Endothelial cell of umbilical vein (primary cell): ENCODE results near the gene SYT17. TPM values are rescaled to one million over a fixed set of nuclear protein-coding genes. Genes with fewer than 3 reads are reported as not detected.

Experiments used
- BruUV-seq: library from RNA; stranded (reverse); fragments of 400-500 nt; replicated peaks from 2 replicates; lab custom pipeline; 2021; lab: Mats Ljungman, UMichigan
- CTCF ChIA-PET: fragments of 300-600, 350-600 bp; sonication (Branson Sonifier 250); formaldehyde crosslinking; loops from one replicate; lab custom pipeline; 2021; ENCODE audit warnings: antibody characterized with exemption, inconsistent platforms; lab: Charles Lee
- POLR2A ChIA-PET: fragments of 300-600, 350-600 bp; sonication (Branson Sonifier 250); formaldehyde crosslinking; loops from one replicate; lab custom pipeline; 2021; ENCODE audit warnings: antibody characterized with exemption, inconsistent platforms; lab: Charles Lee
- DNase-seq: peaks from one replicate; pipeline ENCODE4 v3.0.0-alpha.2; 2011; ENCODE audit warnings: low read depth, low spot score
- FAIRE-seq: peaks from 2 replicates; lab custom pipeline; 2011; peaks lifted over from hg19 to GRCh38; lab: Jason Lieb, UNC
- H2AFZ ChIP-seq: 2 replicates; pipeline ENCODE4 v1.6.0; 2012; ENCODE audit warnings: low read depth, low read length, control low read depth, inconsistent platforms
- H3K27ac ChIP-seq: 2 replicates; pipeline ENCODE4 v1.5.1; 2011; ENCODE audit warnings: low read depth, mild to moderate bottlenecking, control low read depth, low read length, moderate library complexity; ENCODE audit not compliant: insufficient read depth
- H3K27me3 ChIP-seq, 2 experiments: 2 replicates each; pipeline versions ENCODE4 v1.6.0 to v1.6.1; 2011; ENCODE audit warnings: low read length in 2 of 2, mixed read lengths in 1 of 2; ENCODE audit not compliant: control insufficient read depth in 2 of 2, insufficient read depth in 2 of 2
- H3K36me3 ChIP-seq, 2 experiments: 2 replicates in 1 of 2; 3 replicates in 1 of 2; pipeline ENCODE4 v1.5.1; 2011; ENCODE audit warnings: low read length in 2 of 2, mild to moderate bottlenecking in 1 of 2, moderate library complexity in 1 of 2; ENCODE audit not compliant: control insufficient read depth in 2 of 2, insufficient read depth in 2 of 2; ENCODE audit errors: extremely low read depth in 1 of 2
- H3K4me1 ChIP-seq: 3 replicates; pipeline ENCODE4 v1.5.1; 2011; ENCODE audit warnings: mild to moderate bottlenecking, low read length; ENCODE audit not compliant: control insufficient read depth, insufficient read depth; ENCODE audit errors: extremely low read depth
- H3K4me2 ChIP-seq: 2 replicates; pipeline ENCODE4 v1.6.1; 2011; ENCODE audit warnings: low read length, control low read depth, mixed read lengths; ENCODE audit not compliant: insufficient read depth
- H3K4me3 ChIP-seq, 3 experiments: fragments of 200-600 bp in 1 of 3; sonication (generic), shearing (Covaris generic) in 1 of 3; replicated peaks in 1 of 3; 2 replicates each; pipeline ENCODE4 v1.5.1; 2011 to 2016; ENCODE audit warnings: control low read depth in 3 of 3, low read length in 3 of 3, mild to moderate bottlenecking in 2 of 3, inconsistent platforms in 1 of 3, low read depth in 1 of 3, moderate library complexity in 1 of 3; ENCODE audit not compliant: insufficient read depth in 1 of 3
- H3K79me2 ChIP-seq: 2 replicates; pipeline ENCODE4 v1.6.0; 2012; ENCODE audit warnings: low read length, inconsistent platforms; ENCODE audit not compliant: control insufficient read depth, insufficient read depth
- H3K9ac ChIP-seq: replicated peaks from 2 replicates; pipeline ENCODE3; 2011; ENCODE audit warnings: low read length, control low read depth; ENCODE audit not compliant: insufficient read depth; ENCODE audit errors: extremely low read depth
- H3K9me1 ChIP-seq: replicated peaks from 3 replicates; pipeline ENCODE4 v1.6.0; 2011; ENCODE audit warnings: mild to moderate bottlenecking, low read length; ENCODE audit not compliant: control insufficient read depth, insufficient read depth; ENCODE audit errors: extremely low read depth
- H3K9me3 ChIP-seq: replicated peaks from 2 replicates; pipeline ENCODE4 v1.5.1; 2012; ENCODE audit warnings: low read length, inconsistent platforms; ENCODE audit not compliant: control insufficient read depth, insufficient read depth
- H4K20me1 ChIP-seq: replicated peaks from 2 replicates; pipeline ENCODE3; 2011; ENCODE audit warnings: mild to moderate bottlenecking, low read length; ENCODE audit not compliant: control insufficient read depth, insufficient read depth; ENCODE audit errors: extremely low read depth
- EZH2 ChIP-seq: IDR thresholded peaks from 2 replicates; pipeline ENCODE4 v1.6.1; 2012; ENCODE audit warnings: borderline replicate concordance, low read depth, mild to moderate bottlenecking, moderate library complexity, low read length, inconsistent platforms; ENCODE audit not compliant: severe bottlenecking
- FOS ChIP-seq: IDR thresholded peaks from 2 replicates; pipeline ENCODE4 v1.6.1; 2011; ENCODE audit warnings: mild to moderate bottlenecking, low read length, moderate library complexity, borderline replicate concordance; ENCODE audit not compliant: insufficient read depth
- GATA2 ChIP-seq: IDR thresholded peaks from 2 replicates; pipeline ENCODE4 v1.7.0; 2011; ENCODE audit warnings: low read depth, mild to moderate bottlenecking, moderate library complexity, mixed read lengths, low read length; ENCODE audit not compliant: insufficient read length, insufficient read depth
- JUN ChIP-seq: IDR thresholded peaks from 2 replicates; pipeline ENCODE4 v1.6.1; 2011; ENCODE audit warnings: borderline replicate concordance, low read depth; ENCODE audit not compliant: insufficient read length, insufficient read depth
- MAX ChIP-seq: IDR thresholded peaks from 2 replicates; pipeline ENCODE4 v1.6.1; 2011; ENCODE audit not compliant: insufficient read depth, insufficient read length
- MYC ChIP-seq: IDR thresholded peaks from one replicate; pipeline ENCODE4 v1.6.1; 2011; ENCODE audit warnings: mild to moderate bottlenecking, low read depth, low read length
- POLR2A ChIP-seq: IDR thresholded peaks from 2 replicates; pipeline ENCODE4 v1.6.1; 2012; ENCODE audit warnings: low read depth, mild to moderate bottlenecking, control low read depth, low read length
- POLR2AphosphoS5 ChIP-seq: IDR thresholded peaks from 2 replicates; pipeline ENCODE4 v1.6.1; 2012; ENCODE audit warnings: low read depth, mild to moderate bottlenecking, control low read depth, low read length, moderate library complexity; ENCODE audit not compliant: insufficient read depth
- dilution Hi-C: fragments of 300-500 bp; cut with MboI; formaldehyde crosslinking; loops from one replicate; pipeline ENCODE4 v1.15.0; 2019; ENCODE audit warnings: low sequenced_read_pairs; ENCODE audit not compliant: extremely low pct_ligation_motif_present
- intact Hi-C: fragments of 100-400 bp; cut with micrococcal nuclease; formaldehyde crosslinking; loops from one replicate; pipeline ENCODE4 v1.10.0; 2022
- polyA plus RNA-seq, 4 experiments: library from polyadenylated mRNA; depleted of rRNA in 3 of 4; stranded (reverse) in 3 of 4; unstranded in 1 of 4; fragments of >200 nt; gene quantifications; 2 replicates each; pipeline versions ENCODE4 v1.2.1 to v1.2.3, GENCODE V29; 2011 to 2012; ENCODE audit warnings: missing spikeins in 1 of 4
- total RNA-seq: library from RNA; stranded (reverse); gene quantifications from 2 replicates; pipeline ENCODE4 v1.2.3, GENCODE V29; 2021
- TF ChIP-seq, protein P1 (sequence below), 2 donors: IDR thresholded peaks; 1 replicate in 1 of 2; 2 replicates in 1 of 2; pipeline ENCODE4 v1.5.1; 2011; ENCODE audit warnings: low read length in 2 of 2, mild to moderate bottlenecking in 2 of 2, moderate library complexity in 2 of 2, control low read depth in 1 of 2, inconsistent platforms in 1 of 2, low read depth in 1 of 2; ENCODE audit not compliant: insufficient read depth in 1 of 2; ENCODE audit errors: extremely low read depth in 1 of 2

The SYT17 gene
- total and polyA plus RNA-seq, 2 donors (not counting 3 experiments of a cell fraction or from before 2014, with no cell fraction given), result 1.9 to 4.2 TPM

GRCh38 chr16:19308392-19308791, 140.4 kb downstream of the SYT17 start:
- no peak for FAIRE-seq
- Histone ChIP-seq H3K4me1 (no peaks in the 10 kb centered on the region), H3K4me2 (no peak overlapping the region), H4K20me1 (no peaks in the 10 kb centered on the region), H3K9me3 (no peaks in the 10 kb centered on the region), H3K27ac (no peak overlapping the region), H3K4me3 (no peak overlapping the region), H3K36me3 (no peaks in the 10 kb centered on the region), H3K79me2 (no peaks in the 10 kb centered on the region), H3K9me1 (no peaks in the 10 kb centered on the region), H3K27me3 (no peaks in the 10 kb centered on the region), H3K9ac (no peak overlapping the region), H2AFZ (no peak overlapping the region)
- no peak for TF ChIP-seq GATA2
- TF ChIP-seq, protein P1, sequence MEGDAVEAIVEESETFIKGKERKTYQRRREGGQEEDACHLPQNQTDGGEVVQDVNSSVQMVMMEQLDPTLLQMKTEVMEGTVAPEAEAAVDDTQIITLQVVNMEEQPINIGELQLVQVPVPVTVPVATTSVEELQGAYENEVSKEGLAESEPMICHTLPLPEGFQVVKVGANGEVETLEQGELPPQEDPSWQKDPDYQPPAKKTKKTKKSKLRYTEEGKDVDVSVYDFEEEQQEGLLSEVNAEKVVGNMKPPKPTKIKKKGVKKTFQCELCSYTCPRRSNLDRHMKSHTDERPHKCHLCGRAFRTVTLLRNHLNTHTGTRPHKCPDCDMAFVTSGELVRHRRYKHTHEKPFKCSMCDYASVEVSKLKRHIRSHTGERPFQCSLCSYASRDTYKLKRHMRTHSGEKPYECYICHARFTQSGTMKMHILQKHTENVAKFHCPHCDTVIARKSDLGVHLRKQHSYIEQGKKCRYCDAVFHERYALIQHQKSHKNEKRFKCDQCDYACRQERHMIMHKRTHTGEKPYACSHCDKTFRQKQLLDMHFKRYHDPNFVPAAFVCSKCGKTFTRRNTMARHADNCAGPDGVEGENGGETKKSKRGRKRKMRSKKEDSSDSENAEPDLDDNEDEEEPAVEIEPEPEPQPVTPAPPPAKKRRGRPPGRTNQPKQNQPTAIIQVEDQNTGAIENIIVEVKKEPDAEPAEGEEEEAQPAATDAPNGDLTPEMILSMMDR (IDR thresholded peaks at IDR 0.05; ENCODE audit: extremely low read depth in 1 of 2, insufficient read depth in 1 of 2, low read depth in 1 of 2, low read length in 2 of 2), result no peak
- no TSS peak for BruUV-seq
- ChIA-PET POLR2A (no interaction called here), CTCF (no interaction called here)
- dilution Hi-C loops, result no loop called here
- no peak for DNase-seq
- intact Hi-C loops, result no loop called here

DNA sequence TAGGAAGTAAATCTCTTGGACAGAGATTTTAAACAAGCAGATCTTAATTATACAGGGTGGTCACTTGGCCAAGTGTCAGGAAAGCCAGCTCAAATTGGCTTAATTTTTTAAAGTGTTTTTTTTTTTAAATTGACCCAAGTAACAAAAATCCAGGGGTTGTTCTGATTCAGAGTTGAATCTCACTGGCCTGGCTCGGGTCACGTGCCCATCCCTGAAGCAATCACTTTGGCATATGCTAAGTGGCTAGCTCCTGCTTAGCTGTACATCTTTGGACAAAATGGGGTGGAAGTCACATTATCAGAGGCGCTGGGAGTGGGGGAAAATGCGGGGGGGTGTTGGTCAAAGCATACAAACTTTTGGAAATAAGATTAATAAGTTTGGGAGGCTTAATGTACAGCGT, 141.1 kb downstream of the SYT17 start:
- FAIRE-seq (no peak), DNase-seq (no peak)
- no peaks in the 10 kb centered on the region for H3K79me2 ChIP-seq
- no peaks in the 10 kb centered on the region for H3K27me3 ChIP-seq
- ChIA-PET POLR2A (no interaction called here), CTCF (no interaction called here)
- H3K9ac ChIP-seq, result no peak overlapping the region
- no peak for TF ChIP-seq MYC
- TF ChIP-seq JUN, result no peak
- no peak for TF ChIP-seq EZH2
- TF ChIP-seq GATA2, result no peak
- no peak for TF ChIP-seq FOS
- no peak for TF ChIP-seq MAX
- TF ChIP-seq, protein P1 (IDR thresholded peaks at IDR 0.05; ENCODE audit: extremely low read depth in 1 of 2, insufficient read depth in 1 of 2, low read depth in 1 of 2, low read length in 2 of 2), result no peak
- no peak for TF ChIP-seq POLR2A
- no peak for TF ChIP-seq POLR2AphosphoS5
- H2AFZ ChIP-seq, result no peak overlapping the region
- no TSS peak for BruUV-seq
- no peak overlapping the region for H3K27ac ChIP-seq
- intact Hi-C loops, result no loop called here
- no peaks in the 10 kb centered on the region for H4K20me1 ChIP-seq
- H3K4me2 ChIP-seq, result no peak overlapping the region
- H3K36me3 ChIP-seq, result no peaks in the 10 kb centered on the region
- no peak overlapping the region for H3K4me3 ChIP-seq
- dilution Hi-C loops, result no loop called here
- no peaks in the 10 kb centered on the region for H3K9me1 ChIP-seq
- no peaks in the 10 kb centered on the region for H3K4me1 ChIP-seq
- no peaks in the 10 kb centered on the region for H3K9me3 ChIP-seq
